T-helper 9 cell (primary cell): ENCODE measurements around the gene ADGRD2.
"Not testable (repeated sequence)": the region's sequence is repeated elsewhere in the genome, so short reads cannot be mapped to it uniquely, and the experiment has no call there.

Source experiments
- DNase-seq: peaks from one replicate; pipeline ENCODE4 v3.0.0-alpha.2; 2020
- total RNA-seq, 2 donors: gene quantifications; one replicate each; lab custom pipeline; 2026; lab: John Stamatoyannopoulos, UW

ADGRD2 gene
- 0 to 0.24 reads per million in 2 donors for total RNA-seq

GRCh38 chr9:124450241-124450924 is at the start of gene ADGRD2:
TSS of gene ADGRD2 (plus strand) at chr9:124450451. CDS start at chr9:124451667, 1,216 bp downstream.
- DNase-seq = no peak

- no peak for DNase-seq
Observed at GRCh38 chr9:124403246-124403645, 47.0 kb upstream of the ADGRD2 start.

- DNase-seq = no peak
Observed at GRCh38 chr9:124409410-124409809, 40.8 kb upstream of the ADGRD2 start.

GRCh38 chr9:124410321-124410913 is 39.8 kb upstream of the ADGRD2 start:
- DNase-seq = no peak

- DNase-seq = no peak
Observed at GRCh38 chr9:124411514-124412227, 38.6 kb upstream of the ADGRD2 start.

GRCh38 chr9:124412228-124412575 is 38.0 kb upstream of the ADGRD2 start:
- no peak for DNase-seq

- DNase-seq = no peak
Observed at GRCh38 chr9:124414612-124415011, 35.6 kb upstream of the ADGRD2 start.

GRCh38 chr9:124415102-124415851 is 35.0 kb upstream of the ADGRD2 start, which contains the start of gene PSMB7:
TSS of gene PSMB7 (minus strand) at chr9:124415442. CDS start at chr9:124415425, 17 bp downstream.
- DNase-seq = peak; percentile 97

- no peak for DNase-seq
Observed at GRCh38 chr9:124415852-124416484, 34.3 kb upstream of the ADGRD2 start.

GRCh38 chr9:124419832-124420489 is 30.3 kb upstream of the ADGRD2 start:
- DNase-seq = no peak

GRCh38 chr9:124420991-124421543 is 29.2 kb upstream of the ADGRD2 start:
- DNase-seq = no peak

GRCh38 chr9:124423155-124423554 is 27.1 kb upstream of the ADGRD2 start:
- no peak for DNase-seq

- DNase-seq = no peak
Observed at GRCh38 chr9:124423591-124423990, 26.7 kb upstream of the ADGRD2 start.

- DNase-seq = not testable (repeated sequence)
Observed at GRCh38 chr9:124425733-124426132, 24.5 kb upstream of the ADGRD2 start.

GRCh38 chr9:124426361-124426760 is 23.9 kb upstream of the ADGRD2 start:
- no peak for DNase-seq

- DNase-seq = no peak
Observed at GRCh38 chr9:124427281-124427680, 23.0 kb upstream of the ADGRD2 start.

- DNase-seq = no peak
Observed at GRCh38 chr9:124428751-124429529, 21.3 kb upstream of the ADGRD2 start.

- no peak for DNase-seq
Observed at GRCh38 chr9:124429530-124429867, 20.8 kb upstream of the ADGRD2 start.

GRCh38 chr9:124436320-124436719 is 13.9 kb upstream of the ADGRD2 start:
- DNase-seq = no peak

- DNase-seq = no peak
Observed at GRCh38 chr9:124437086-124437485, 13.2 kb upstream of the ADGRD2 start.

GRCh38 chr9:124438091-124438490 is 12.2 kb upstream of the ADGRD2 start:
- no peak for DNase-seq
